Measurements from ENCODE around the gene SLC39A8.

DNA sequence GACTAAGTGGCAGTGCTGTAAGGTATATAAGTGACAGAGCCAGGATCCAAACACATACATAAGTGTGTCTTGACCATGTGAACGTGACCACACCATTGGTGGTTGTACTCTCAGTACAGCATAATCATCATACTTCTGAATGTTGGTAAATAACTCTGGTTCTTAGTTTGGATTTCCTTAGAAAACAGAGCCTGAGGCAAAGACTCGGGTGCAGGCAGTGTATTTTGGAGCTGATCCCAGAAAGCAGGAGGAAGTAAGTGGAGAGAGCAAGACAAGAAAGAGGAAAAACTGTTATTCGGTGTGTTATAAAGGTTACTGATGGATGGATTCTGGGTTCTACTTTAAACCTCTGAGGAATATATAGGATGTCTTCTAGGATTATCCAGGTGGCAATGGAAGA is 127.9 kb downstream of the SLC39A8 start:
- no peak for TF ChIP-seq EP300 (IDR thresholded peaks at IDR 0.05)
- no peak for TF ChIP-seq POLR2A (IDR thresholded peaks at IDR 0.05)
